Thyroid gland (tissue), 4 donors: ENCODE data around the gene CACNA1D.

Experiments
- POLR2A ChIP-seq, 2 donors: fragments of 450-650 bp; IDR thresholded peaks; one replicate each; pipeline ENCODE4 v1.6.1; 2017; ENCODE audit warnings: antibody characterized with exemption in 2 of 2, mild to moderate bottlenecking in 2 of 2, moderate library complexity in 1 of 2
- TF ChIP-seq, protein P1 (sequence below), 6 experiments: fragments of 200-600 bp in 3 of 6; fragments of 450-650 bp in 3 of 6; sonication (generic) in 3 of 6; IDR thresholded peaks; one replicate each; pipeline ENCODE4 v1.5.1; 2016 to 2019; ENCODE audit warnings: antibody characterized with exemption in 6 of 6, mild to moderate bottlenecking in 2 of 6, inconsistent platforms in 1 of 6, moderate library complexity in 1 of 6

DNA sequence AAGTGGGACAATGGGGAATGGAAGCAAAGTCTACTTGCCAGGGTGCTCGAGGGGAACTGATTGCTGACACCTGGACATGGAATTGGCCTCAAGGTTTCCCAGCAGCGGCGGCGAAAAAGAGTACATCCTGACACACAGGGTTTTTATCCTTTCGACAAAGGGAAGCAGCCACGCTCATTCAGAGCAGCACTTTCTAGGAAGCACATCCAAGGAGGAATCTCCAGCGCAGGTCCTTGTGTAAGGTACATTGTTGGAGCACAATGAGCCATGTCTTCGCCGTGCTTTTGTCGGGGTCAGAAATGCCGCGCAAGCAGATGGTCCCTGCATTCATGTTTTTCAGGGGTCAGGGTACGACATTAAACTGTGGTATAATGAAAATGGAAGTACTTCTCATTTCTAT lies 16.8 kb downstream of the CACNA1D start:
- TF ChIP-seq, protein P1, sequence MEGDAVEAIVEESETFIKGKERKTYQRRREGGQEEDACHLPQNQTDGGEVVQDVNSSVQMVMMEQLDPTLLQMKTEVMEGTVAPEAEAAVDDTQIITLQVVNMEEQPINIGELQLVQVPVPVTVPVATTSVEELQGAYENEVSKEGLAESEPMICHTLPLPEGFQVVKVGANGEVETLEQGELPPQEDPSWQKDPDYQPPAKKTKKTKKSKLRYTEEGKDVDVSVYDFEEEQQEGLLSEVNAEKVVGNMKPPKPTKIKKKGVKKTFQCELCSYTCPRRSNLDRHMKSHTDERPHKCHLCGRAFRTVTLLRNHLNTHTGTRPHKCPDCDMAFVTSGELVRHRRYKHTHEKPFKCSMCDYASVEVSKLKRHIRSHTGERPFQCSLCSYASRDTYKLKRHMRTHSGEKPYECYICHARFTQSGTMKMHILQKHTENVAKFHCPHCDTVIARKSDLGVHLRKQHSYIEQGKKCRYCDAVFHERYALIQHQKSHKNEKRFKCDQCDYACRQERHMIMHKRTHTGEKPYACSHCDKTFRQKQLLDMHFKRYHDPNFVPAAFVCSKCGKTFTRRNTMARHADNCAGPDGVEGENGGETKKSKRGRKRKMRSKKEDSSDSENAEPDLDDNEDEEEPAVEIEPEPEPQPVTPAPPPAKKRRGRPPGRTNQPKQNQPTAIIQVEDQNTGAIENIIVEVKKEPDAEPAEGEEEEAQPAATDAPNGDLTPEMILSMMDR (IDR thresholded peaks at IDR 0.05): no peak
- no peak for TF ChIP-seq POLR2A (IDR thresholded peaks at IDR 0.05)
